ENCODE results near the gene PSAP.

PSAP gene

DNA sequence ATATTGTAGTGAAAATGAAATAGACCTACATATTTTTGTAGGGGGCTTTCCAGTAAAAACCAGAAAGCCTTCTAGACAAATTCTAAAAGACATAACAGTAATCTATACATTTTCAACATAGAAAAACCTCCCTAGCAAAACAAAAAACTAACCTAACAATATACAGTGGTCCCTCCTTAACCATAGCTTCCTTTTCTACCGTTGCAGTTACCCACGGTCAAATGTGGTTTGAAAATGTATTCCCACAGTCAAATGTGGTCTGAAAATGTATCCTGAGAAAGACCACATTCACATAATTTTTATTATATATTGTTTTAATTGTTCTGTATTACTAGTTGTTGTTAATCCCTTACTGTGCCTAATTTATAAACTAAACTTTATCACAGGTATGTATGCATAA lies 6.4 kb downstream of the PSAP start:
- DNase-seq (ENCODE audit: low read depth), result no peak

DNA sequence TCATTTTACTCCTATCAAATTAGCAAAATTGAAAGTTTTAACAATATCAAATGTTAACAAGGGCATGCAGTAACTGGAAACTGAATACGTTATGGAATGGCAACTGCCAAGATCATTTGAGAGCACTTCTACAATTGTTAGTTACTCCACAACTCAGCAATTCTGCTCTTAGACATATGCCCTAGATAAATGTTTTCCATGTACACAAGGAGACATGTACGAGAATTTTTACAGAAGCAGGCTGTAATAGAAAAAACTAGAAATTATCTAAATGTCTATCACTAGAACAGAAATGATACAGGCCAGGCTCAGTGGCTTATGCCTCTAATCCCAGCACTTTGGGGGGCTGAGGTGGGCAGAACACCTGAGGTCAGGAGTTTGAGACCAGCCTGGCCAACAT lies 7.0 kb downstream of the PSAP start:
- no peak for DNase-seq (ENCODE audit: low read depth)

DNA sequence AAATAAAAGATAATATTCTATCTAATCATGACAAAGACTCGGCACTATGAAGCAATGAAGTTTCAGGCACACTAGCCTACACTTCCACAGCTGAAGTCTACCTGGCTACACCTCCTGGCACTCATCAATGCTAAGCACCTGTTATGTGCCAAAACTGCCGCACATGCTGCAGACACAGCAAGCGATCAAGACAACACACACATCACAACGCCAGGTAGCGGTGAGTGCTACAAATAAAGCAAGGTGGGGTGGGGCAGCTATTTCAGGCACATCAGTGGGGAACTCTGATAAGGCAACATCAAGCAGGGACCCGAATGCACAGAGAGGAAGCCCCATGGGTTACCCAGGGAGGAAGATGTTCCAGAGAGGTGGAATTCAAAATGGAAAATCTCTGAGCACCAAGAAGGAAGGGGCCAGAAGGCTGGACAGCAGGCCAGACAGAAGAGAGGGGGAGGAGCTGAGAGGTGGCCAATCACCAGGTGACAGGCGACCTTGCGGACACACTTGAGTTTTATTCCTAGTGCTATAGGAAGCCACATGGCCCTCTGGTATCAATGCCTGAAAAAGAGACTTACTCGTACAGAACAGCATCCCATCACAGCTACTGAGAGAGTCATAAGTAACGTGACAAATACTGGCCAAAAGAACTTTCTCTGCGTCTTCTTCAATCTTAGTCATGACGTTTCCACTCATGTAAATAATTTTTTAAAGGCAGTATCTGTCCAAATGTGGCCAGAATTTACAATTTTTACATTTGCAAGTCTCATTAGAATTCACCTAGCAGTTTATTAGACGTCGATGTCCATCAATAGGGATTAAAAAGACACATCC lies 8.0 kb downstream of the PSAP start:
- no peak for DNase-seq (ENCODE audit: low read depth)

DNA sequence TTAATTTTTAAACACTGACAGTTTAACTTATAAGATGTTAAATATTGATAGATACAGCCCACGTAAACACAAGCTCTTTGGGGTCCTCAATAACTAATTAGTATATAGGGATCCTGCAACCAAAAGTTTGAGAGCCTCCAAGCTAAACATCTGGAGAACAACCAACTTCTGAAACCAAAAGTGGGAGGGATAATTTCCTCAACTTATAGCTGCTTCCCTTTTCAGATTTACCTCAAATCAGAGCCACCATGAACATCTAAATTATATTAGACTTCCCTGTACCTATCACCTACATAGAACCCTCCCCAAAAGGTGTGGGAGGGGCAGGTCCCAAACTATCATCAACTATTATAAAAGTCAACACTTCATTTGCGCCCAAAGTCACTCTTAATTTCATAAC lies 8.6 kb downstream of the PSAP start:
- DNase-seq (ENCODE audit: low read depth), result no peak

DNA sequence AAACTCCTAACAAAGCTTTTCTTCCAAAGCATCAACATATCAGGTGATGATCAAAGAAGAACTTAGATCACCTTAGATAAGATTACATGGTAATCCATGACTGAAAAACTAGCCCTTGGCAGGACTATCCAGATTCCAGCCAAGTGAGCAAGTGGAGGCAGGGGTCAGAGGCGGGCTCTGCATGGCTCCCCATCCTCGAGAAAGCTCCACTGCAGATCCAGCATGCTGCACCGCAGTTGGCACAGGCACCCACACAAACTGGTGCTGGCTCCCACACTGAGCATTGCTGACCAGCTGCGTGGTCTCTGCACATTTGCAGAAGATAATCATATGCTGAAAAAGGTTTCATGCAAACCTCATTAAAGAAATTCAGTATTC lies 10.1 kb downstream of the PSAP start:
- DNase-seq (ENCODE audit: low read depth), result no peak

DNA sequence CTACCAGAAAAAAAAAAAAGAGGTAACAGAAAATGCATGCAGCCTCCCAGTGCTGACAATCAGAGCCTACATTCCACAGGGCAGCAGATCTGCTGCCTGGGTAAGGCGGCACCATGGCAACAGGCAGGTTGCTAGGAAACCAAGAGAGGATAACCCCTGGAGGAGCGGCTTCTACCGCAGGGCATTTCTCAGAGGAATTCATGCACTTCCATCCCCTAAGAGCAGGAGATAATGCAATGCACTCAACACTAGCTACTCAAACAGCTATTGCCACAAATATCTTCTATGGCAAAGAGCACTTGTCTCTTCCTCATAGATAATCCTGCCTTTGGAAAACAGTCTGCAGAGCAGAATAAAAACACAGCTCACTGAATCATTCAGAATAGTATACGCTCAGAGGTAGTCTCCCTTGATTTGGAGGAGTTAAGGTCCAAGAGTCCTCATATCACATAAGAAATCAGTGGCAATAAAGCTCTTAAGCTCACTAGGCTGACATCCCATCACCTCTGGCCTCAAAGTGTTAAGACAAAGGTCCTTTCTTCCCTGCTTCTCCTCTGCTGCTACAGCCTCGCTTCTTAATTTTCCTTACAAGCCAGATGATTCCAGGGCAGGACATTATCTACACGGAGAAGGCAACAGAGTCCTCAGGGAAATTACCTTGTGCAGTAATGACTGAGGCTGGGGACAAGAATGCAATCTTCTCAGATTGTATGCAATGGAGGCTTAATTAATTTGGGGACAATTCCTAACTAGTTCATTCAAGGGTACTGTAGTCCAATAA lies 10.7 kb downstream of the PSAP start:
- no peak for DNase-seq (ENCODE audit: low read depth)

DNA sequence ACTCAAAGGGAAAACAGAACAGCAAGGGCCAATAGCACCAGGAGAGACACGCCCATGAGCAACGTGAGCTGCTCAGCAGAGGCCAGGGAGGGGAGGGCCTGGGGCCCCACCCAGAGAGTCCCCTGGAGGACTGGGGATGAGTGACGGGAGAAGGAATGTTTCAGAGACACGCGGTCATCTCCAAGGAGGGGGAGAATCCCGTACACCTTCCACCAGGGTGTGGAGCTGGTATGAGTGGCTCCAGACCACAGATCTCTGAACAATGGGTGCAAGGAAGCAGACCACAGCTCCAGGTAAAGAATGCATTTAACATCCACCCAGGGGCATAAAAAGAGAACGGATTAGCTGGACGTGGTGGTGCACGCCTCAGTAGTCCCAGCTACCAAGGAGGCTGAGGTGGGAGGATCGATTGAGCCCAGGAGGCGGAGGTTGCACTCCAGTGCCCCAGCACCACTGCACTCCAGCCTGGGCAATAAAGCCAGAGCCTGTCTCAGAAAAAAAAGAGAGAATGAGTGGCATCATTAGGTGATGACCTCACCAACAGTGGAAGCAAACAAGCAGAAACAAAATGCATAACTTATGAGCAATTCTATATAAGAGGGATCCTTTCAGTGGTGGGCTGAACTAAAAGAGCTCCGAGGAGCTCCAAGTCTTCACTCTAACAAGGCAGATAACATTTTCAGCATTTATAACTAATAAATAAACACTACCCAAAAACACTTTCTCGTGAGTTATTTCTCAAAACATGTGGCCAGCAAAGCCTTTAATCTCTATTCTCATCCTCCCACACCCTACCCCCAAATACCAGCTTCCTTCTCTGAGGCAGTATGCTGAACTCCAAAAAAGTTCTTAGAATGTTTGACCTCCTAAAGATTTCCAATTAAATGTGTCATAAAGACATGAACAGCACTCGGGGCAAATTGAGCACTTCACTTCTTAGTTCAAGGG lies 12.5 kb downstream of the PSAP start:
- DNase-seq (ENCODE audit: low read depth), result no peak

DNA sequence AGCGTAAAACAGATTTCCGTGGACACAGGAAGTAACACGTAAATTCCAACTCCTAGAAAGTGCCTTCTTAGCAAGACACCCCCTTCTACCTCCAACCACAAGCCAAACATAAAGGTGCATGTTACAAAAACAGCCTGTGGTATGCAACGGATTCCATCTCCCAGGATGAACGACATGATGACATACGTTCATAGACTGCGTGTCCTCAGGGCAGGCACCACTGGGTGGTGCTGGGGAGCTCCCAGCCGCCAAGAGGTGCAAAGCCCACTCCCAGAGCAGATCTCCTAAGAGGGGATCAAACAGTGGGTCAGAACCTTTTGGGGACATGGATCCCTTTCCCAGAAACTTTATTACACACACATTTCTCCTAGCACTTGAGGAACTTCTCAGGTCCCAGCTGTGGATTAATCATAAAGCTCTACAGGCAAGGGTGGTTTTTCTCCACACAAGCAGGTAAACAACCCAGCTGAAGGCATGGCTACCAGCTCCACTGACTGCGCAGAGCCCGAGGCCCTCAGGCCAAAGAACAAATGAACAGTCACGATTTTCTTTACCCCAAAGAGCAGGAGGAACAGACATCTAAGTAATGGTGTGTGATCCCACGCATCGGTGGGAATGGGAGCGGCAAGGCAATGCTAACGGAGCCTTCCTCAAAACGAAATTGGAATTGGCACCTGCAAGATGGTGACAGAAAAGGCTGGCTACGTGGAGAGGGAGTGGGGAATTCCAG lies 13.8 kb downstream of the PSAP start:
- no peak for DNase-seq (ENCODE audit: low read depth)

DNA sequence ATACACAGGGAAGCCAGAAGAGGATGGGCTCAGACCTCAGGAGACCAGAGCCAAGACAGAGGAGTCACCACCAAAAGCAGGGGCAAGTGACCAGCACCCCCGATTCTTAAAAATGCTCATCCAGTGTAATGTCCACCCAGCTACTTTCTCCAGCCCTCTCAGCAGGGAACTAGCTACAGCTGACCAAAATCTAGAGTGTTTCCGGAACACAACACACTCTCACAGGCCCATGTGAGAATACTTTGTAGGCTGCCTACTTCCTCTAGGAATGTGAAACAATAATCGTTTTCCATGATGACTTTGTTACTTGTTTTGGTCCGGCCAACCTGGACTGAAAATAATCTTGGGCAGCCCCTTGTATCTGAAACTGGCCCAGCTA lies 14.5 kb downstream of the PSAP start:
- no peak for DNase-seq (ENCODE audit: low read depth)

DNA sequence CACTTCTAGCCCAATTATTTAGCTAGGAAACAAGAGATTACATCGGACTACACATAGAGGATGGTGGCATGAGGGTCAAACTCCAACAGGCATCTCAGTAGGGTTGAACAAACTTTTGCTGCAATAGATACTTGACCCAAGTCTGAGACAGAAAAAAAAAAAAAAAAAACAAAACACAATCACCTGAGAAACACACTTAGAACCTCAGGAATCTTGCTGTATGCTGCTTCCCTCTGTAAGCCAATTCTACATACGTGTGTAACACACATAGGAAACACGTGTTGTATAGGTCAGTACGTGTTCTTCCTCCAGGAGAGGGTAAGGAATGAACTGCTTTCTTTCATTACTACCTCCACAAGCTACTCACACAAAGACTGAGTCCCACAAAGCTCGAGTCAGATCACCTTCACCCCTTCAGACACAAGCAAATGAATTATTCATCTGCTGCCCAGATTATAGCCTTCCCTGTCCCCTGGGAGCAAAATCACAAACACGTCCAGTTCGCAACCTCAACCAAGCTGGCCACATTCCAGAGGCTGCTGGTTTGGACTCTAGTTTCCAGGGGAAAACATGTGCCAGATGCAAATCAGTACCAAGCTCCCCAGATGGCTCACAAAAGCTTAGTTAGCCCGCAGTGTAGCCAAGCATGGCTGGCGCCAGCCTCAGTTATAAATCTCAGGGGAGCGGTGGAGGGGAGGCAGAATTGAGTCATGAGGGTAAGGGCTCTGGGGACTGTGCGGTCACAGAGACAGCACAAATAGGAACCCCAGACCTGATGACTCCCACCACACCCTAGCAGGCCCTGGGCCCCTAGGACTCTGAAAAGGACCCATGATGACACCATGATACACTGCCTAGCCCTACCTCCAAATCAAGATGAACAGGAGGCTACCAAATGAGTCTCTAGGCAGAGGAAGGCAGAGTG lies 15.1 kb downstream of the PSAP start:
- DNase-seq (ENCODE audit: low read depth), result no peak

DNA sequence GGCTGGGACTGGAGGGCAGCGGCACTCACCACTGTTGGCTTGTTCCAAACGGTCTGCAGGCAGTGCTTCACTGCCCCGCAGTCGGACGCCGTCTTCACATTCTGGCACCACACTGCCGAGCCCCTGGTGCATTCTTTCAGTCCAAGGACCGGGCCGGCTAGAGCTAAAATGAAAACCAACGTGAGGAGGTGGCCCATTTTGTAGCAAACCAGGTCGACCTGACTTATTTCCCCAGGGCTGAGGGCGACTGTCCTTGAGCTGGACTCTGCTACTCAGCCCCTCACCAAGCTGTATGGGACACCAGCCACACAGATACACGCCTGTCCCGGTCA lies 16.7 kb downstream of the PSAP start:
- DNase-seq (ENCODE audit: low read depth), result no peak

DNA sequence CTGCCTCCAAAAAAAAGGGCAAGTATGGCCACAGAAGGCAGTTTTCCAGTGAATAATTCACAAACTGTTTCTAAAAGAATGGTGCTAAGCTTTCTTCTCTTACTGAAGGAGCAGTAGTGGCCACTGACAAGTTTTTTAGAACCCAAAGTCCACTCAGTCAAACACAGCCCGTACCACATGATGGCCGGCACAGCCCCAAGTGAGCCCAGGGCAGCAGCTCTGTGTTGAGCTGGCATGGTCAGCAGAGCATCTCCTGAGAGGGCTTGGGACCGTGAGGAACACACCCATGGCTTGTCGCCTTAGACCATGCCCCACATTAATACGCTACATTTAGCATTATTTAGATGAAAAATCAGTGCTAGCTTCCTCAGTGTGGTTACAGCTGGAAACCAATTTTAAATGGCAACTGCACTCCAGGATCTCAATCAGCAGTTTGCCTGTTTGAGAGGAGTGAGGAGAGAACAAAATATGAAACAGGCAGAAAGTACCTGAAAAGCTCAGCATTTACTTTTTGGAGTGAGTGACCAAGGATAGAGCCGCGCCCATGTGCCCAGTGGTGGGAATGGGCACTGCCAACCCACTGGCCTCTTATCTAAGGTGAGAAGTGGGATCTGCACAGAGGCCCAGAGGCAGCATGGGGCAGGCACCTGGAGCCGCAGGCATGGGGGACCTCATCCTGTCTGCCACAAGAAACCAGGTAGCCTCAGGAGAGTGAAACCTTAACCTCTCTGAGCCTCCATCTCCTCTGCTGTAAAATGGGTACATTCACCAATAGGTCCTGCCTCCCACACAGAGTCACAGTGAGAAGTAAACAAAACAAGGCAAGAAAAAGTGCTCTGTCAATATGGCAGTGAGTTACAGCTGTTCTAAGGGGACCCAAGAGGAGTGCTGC lies 17.4 kb downstream of the PSAP start:
- DNase-seq (ENCODE audit: low read depth), result no peak

DNA sequence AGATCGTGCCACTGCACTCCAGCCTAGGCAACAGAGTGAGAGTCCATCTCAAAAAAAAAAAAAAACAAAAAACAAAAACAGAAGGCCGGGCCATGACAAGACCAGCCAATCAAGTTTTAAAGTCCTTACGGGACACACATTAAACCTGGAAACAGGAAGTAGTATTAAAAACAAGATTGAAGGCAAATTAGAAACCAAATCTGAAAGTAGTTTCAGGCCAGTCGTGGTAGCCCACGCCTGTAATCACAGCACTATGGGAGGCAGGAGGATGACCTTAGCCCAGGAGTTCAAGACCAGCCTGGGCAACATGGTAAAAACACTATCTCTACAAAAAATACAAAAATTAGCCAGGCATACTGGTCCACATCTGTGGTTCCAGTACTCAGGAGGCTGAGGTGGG lies 18.1 kb downstream of the PSAP start:
- DNase-seq (ENCODE audit: low read depth), result no peak

DNA sequence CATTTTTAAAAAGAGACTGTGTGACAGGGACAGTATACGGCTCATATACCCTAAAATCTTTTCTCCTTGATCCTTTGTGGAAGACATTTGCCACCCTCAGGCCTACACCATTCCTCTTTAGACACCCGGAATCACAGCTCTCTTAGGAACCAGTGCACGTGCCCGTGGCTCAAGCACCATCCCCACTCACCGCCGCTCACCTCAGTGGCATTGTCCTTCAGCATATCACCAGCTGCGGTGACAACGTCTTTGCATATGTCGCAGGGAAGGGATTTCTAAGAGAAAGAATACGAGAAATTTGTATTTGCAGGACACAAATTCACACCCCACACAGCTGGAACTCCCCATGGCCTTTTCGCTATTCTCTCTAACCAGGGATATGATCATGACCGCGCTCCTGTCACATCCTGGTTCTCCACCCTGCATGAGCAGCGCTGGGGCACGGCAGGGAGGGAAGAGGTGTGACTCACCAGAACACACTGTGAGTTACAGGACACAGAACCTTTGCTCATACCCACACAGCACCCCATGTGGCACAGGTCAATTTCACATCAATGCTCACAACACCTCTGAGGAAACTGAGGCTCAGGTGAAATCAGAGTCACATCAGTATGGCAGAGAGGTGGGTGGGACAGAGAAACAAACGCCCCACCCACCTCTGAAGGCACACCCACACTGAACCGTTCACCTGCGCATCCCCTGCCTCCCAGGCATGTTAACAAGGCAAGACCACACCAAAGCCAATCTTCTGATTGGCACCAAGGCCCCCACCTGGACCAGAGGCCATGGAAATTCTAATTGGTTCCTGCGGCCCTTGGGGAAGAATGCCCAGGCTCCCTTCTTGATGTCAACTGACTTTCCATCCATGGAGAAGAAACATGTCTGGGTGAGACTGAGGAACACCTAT lies 19.2 kb downstream of the PSAP start:
- no peak for DNase-seq (ENCODE audit: low read depth)

DNA sequence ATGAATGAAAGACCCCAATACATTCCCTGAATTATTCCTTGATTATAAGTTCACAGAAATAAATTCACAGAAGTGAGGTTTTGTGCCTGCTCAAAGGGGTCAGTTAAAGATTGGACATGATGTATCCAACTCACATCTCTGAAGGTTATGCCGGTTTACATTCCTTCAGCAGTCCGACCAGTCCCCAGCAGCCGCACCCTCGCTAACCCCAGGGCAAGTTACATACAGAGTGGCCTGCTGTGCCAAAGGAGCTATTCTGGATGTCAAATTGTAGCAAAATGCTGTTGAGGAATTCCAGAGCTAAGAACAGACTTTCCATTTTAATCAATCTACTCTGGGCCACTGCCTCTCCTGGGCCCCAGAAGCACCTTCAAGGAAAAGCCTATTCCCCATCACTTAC lies 20.3 kb downstream of the PSAP start:
- DNase-seq (ENCODE audit: low read depth), result no peak

DNA sequence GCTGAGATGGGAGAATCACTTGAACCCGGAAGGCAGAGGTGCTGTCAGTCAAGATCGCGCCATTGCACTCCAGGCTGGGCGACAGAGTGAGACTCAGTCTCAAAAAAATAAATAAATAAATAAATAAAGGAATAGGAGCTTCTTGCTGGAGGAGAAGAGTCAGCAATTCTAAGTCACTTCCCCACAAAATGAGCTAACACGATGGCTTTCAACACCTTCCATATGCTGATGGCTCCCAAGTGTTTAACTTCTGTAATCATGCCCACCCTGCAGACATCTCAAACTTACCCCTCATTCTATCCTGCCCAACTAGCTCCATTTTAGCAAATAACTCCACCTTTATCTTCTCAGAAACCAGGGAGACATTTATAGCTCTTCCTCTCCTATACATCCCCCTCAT lies 21.2 kb downstream of the PSAP start:
- DNase-seq (ENCODE audit: low read depth), result no peak

DNA sequence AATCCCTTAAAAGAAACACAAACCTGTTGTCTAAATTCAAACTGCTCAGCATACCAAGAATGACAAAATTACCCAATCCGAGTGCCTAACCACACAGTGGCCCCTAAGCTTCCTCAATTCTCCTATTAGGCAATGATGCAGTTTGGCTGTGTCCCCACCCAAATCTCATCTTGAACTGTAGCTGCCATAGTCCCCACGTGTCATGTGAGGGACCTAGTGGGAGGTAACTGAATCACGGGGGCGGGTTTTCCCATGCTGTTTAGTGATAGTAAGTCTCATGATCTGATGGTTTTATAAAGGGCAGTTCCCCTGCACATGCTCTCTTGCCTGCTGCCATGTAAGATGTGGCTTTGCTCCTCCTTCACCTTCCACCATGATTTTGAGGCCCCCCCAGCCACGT lies 21.9 kb downstream of the PSAP start:
- DNase-seq (ENCODE audit: low read depth), result no peak

DNA sequence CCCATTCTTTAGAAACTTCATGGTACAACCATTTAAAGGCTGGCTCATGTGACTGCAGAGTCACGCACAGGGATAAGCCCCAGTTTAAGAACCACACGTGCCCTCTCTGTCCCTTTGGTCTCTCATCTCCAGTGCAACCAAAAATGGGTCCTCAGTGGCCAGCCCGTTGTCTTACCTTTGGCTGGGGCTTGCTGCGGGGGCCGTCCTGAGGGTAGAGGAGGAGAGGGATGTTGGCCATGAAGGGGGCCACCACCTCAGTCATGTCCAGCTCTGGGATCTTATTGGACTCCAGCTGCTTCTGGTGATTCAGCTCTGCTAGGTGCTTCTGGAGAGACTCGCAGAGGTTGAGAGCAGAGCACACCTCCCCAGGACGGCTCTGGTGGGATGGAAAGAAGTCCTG lies 22.3 kb downstream of the PSAP start:
- DNase-seq (ENCODE audit: low read depth), result no peak

DNA sequence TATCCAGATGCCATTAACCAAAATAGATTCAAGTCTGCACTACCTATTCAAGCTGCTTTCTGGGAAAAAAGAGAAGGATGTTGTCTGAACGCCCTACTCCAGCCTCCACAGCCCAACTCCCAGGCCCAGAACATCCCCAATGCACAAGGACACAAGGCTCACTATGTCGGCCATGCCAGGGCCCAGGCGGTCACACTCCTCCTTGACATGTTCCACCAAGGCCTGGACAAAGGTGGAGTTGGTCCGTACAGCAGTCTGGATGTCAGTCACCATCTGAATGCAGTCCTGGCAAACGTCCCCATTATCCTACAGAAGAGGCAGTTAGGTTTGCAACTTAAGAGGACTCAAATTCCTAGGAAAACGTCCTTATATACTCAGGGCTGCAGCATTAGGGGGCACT lies 23.2 kb downstream of the PSAP start:
- DNase-seq (ENCODE audit: low read depth), result no peak
